Endothelial cell of umbilical vein (primary cell): Measurements from ENCODE around the gene USP31. TPM values are rescaled to one million over a fixed set of nuclear protein-coding genes. Genes with fewer than 3 reads are reported as not detected.

ENCODE experiments used
- BruUV-seq: library from RNA; stranded (reverse); fragments of 400-500 nt; replicated peaks from 2 replicates; lab custom pipeline; 2021; lab: Mats Ljungman, UMichigan
- CTCF ChIA-PET: fragments of 300-600, 350-600 bp; sonication (Branson Sonifier 250); formaldehyde crosslinking; loops from one replicate; lab custom pipeline; 2021; ENCODE audit warnings: antibody characterized with exemption, inconsistent platforms; lab: Charles Lee
- POLR2A ChIA-PET: fragments of 300-600, 350-600 bp; sonication (Branson Sonifier 250); formaldehyde crosslinking; loops from one replicate; lab custom pipeline; 2021; ENCODE audit warnings: antibody characterized with exemption, inconsistent platforms; lab: Charles Lee
- DNase-seq: peaks from one replicate; pipeline ENCODE4 v3.0.0-alpha.2; 2011; ENCODE audit warnings: low read depth, low spot score
- FAIRE-seq: peaks from 2 replicates; lab custom pipeline; 2011; peaks lifted over from hg19 to GRCh38; lab: Jason Lieb, UNC
- H2AFZ ChIP-seq: 2 replicates; pipeline ENCODE4 v1.6.0; 2012; ENCODE audit warnings: low read depth, low read length, control low read depth, inconsistent platforms
- H3K27ac ChIP-seq: 2 replicates; pipeline ENCODE4 v1.5.1; 2011; ENCODE audit warnings: low read depth, mild to moderate bottlenecking, control low read depth, low read length, moderate library complexity; ENCODE audit not compliant: insufficient read depth
- H3K27me3 ChIP-seq, 2 experiments: 2 replicates each; pipeline versions ENCODE4 v1.6.0 to v1.6.1; 2011; ENCODE audit warnings: low read length in 2 of 2, mixed read lengths in 1 of 2; ENCODE audit not compliant: control insufficient read depth in 2 of 2, insufficient read depth in 2 of 2
- H3K36me3 ChIP-seq, 2 experiments: 2 replicates in 1 of 2; 3 replicates in 1 of 2; pipeline ENCODE4 v1.5.1; 2011; ENCODE audit warnings: low read length in 2 of 2, mild to moderate bottlenecking in 1 of 2, moderate library complexity in 1 of 2; ENCODE audit not compliant: control insufficient read depth in 2 of 2, insufficient read depth in 2 of 2; ENCODE audit errors: extremely low read depth in 1 of 2
- H3K4me1 ChIP-seq: 3 replicates; pipeline ENCODE4 v1.5.1; 2011; ENCODE audit warnings: mild to moderate bottlenecking, low read length; ENCODE audit not compliant: control insufficient read depth, insufficient read depth; ENCODE audit errors: extremely low read depth
- H3K4me2 ChIP-seq: 2 replicates; pipeline ENCODE4 v1.6.1; 2011; ENCODE audit warnings: low read length, control low read depth, mixed read lengths; ENCODE audit not compliant: insufficient read depth
- H3K4me3 ChIP-seq, 3 experiments: fragments of 200-600 bp in 1 of 3; sonication (generic), shearing (Covaris generic) in 1 of 3; replicated peaks in 1 of 3; 2 replicates each; pipeline ENCODE4 v1.5.1; 2011 to 2016; ENCODE audit warnings: control low read depth in 3 of 3, low read length in 3 of 3, mild to moderate bottlenecking in 2 of 3, inconsistent platforms in 1 of 3, low read depth in 1 of 3, moderate library complexity in 1 of 3; ENCODE audit not compliant: insufficient read depth in 1 of 3
- H3K79me2 ChIP-seq: 2 replicates; pipeline ENCODE4 v1.6.0; 2012; ENCODE audit warnings: low read length, inconsistent platforms; ENCODE audit not compliant: control insufficient read depth, insufficient read depth
- H3K9ac ChIP-seq: replicated peaks from 2 replicates; pipeline ENCODE3; 2011; ENCODE audit warnings: low read length, control low read depth; ENCODE audit not compliant: insufficient read depth; ENCODE audit errors: extremely low read depth
- H3K9me1 ChIP-seq: replicated peaks from 3 replicates; pipeline ENCODE4 v1.6.0; 2011; ENCODE audit warnings: mild to moderate bottlenecking, low read length; ENCODE audit not compliant: control insufficient read depth, insufficient read depth; ENCODE audit errors: extremely low read depth
- H3K9me3 ChIP-seq: replicated peaks from 2 replicates; pipeline ENCODE4 v1.5.1; 2012; ENCODE audit warnings: low read length, inconsistent platforms; ENCODE audit not compliant: control insufficient read depth, insufficient read depth
- H4K20me1 ChIP-seq: replicated peaks from 2 replicates; pipeline ENCODE3; 2011; ENCODE audit warnings: mild to moderate bottlenecking, low read length; ENCODE audit not compliant: control insufficient read depth, insufficient read depth; ENCODE audit errors: extremely low read depth
- CTCF ChIP-seq, 2 donors: IDR thresholded peaks; 1 replicate in 1 of 2; 2 replicates in 1 of 2; pipeline ENCODE4 v1.5.1; 2011; ENCODE audit warnings: low read length in 2 of 2, mild to moderate bottlenecking in 2 of 2, moderate library complexity in 2 of 2, control low read depth in 1 of 2, inconsistent platforms in 1 of 2, low read depth in 1 of 2; ENCODE audit not compliant: insufficient read depth in 1 of 2; ENCODE audit errors: extremely low read depth in 1 of 2
- EZH2 ChIP-seq: IDR thresholded peaks from 2 replicates; pipeline ENCODE4 v1.6.1; 2012; ENCODE audit warnings: borderline replicate concordance, low read depth, mild to moderate bottlenecking, moderate library complexity, low read length, inconsistent platforms; ENCODE audit not compliant: severe bottlenecking
- GATA2 ChIP-seq: IDR thresholded peaks from 2 replicates; pipeline ENCODE4 v1.7.0; 2011; ENCODE audit warnings: low read depth, mild to moderate bottlenecking, moderate library complexity, mixed read lengths, low read length; ENCODE audit not compliant: insufficient read length, insufficient read depth
- JUN ChIP-seq: IDR thresholded peaks from 2 replicates; pipeline ENCODE4 v1.6.1; 2011; ENCODE audit warnings: borderline replicate concordance, low read depth; ENCODE audit not compliant: insufficient read length, insufficient read depth
- MAX ChIP-seq: IDR thresholded peaks from 2 replicates; pipeline ENCODE4 v1.6.1; 2011; ENCODE audit not compliant: insufficient read depth, insufficient read length
- dilution Hi-C: fragments of 300-500 bp; cut with MboI; formaldehyde crosslinking; loops from one replicate; pipeline ENCODE4 v1.15.0; 2019; ENCODE audit warnings: low sequenced_read_pairs; ENCODE audit not compliant: extremely low pct_ligation_motif_present
- intact Hi-C: fragments of 100-400 bp; cut with micrococcal nuclease; formaldehyde crosslinking; loops from one replicate; pipeline ENCODE4 v1.10.0; 2022
- polyA plus RNA-seq, 4 experiments: library from polyadenylated mRNA; depleted of rRNA in 3 of 4; stranded (reverse) in 3 of 4; unstranded in 1 of 4; fragments of >200 nt; gene quantifications; 2 replicates each; pipeline versions ENCODE4 v1.2.1 to v1.2.3, GENCODE V29; 2011 to 2012; ENCODE audit warnings: missing spikeins in 1 of 4
- total RNA-seq: library from RNA; stranded (reverse); gene quantifications from 2 replicates; pipeline ENCODE4 v1.2.3, GENCODE V29; 2021

USP31 gene
- total and polyA plus RNA-seq, 2 donors (not counting 3 experiments of a cell fraction or from before 2014, with no cell fraction given), result 14.5 to 42.4 TPM

GRCh38 chr16:23029733-23030420 lies 119.4 kb downstream of the USP31 start:
- Histone ChIP-seq H3K79me2 (no peaks in the 10 kb centered on the region), H3K4me3 (no peak overlapping the region), H3K4me2 (no peak overlapping the region), H3K9ac (no peak overlapping the region), H3K9me3 (no peaks in the 10 kb centered on the region), H3K4me1 (no peaks in the 10 kb centered on the region), H3K9me1 (no peaks in the 10 kb centered on the region), H3K27me3 (no peaks in the 10 kb centered on the region), H3K27ac (no peak overlapping the region), H3K36me3 (no peaks in the 10 kb centered on the region), H2AFZ (no peak overlapping the region), H4K20me1 (no peaks in the 10 kb centered on the region)
- ChIA-PET CTCF (interaction anchor here (1.0 kb wide), 1 partner anchor 9 kb away, joined by 3 read pairs; no protein-coding TSS in a partner anchor), POLR2A (no interaction called here)
- TF ChIP-seq GATA2 (no peak), CTCF (IDR thresholded peaks at IDR 0.05; ENCODE audit: extremely low read depth in 1 of 2, insufficient read depth in 1 of 2, low read depth in 1 of 2, low read length in 2 of 2) (no peak), JUN (no peak), EZH2 (no peak), MAX (no peak)
- intact Hi-C loops, result no loop called here
- BruUV-seq, result no TSS peak
- FAIRE-seq, result no peak
- DNase-seq, result no peak
- dilution Hi-C loops, result no loop called here
